HepG2 (cell line): ENCODE measurements around the gene HTR3C. TPM values are rescaled to one million over a fixed set of nuclear protein-coding genes. Genes with fewer than 3 reads are reported as not detected.

Source experiments
- ATF1 ChIP-seq: IDR thresholded peaks from 2 replicates; pipeline ENCODE4 v1.6.1; 2016; ENCODE audit warnings: mild to moderate bottlenecking, control low read depth
- ETS1 ChIP-seq: sonication (generic); formaldehyde crosslinking; IDR thresholded peaks from 2 replicates; pipeline ENCODE4 v1.4.0; 2020; ENCODE audit warnings: missing genetic modification reagents
- MYNN ChIP-seq: sonication (generic); formaldehyde crosslinking; IDR thresholded peaks from 2 replicates; pipeline ENCODE4 v1.4.0; 2020; ENCODE audit warnings: mild to moderate bottlenecking, low read depth, missing genetic modification reagents
- RBFOX2 ChIP-seq: fragments of 200-400 bp; formaldehyde crosslinking; IDR thresholded peaks from 2 replicates; pipeline ENCODE4 v1.6.1; 2017; ENCODE audit warnings: low read depth, mild to moderate bottlenecking, low read length
- REPIN1 ChIP-seq: sonication (generic); formaldehyde crosslinking; IDR thresholded peaks from 2 replicates; pipeline ENCODE4 v1.8.0; 2022; ENCODE audit warnings: missing genetic modification reagents, low read depth, mild to moderate bottlenecking, borderline replicate concordance
- SMARCC2 ChIP-seq: fragments of 450-650 bp; IDR thresholded peaks from 2 replicates; pipeline ENCODE4 v1.6.1; 2017; ENCODE audit warnings: antibody characterized with exemption, mild to moderate bottlenecking
- ZFP36 ChIP-seq: fragments of 150-350 bp; IDR thresholded peaks from 2 replicates; pipeline ENCODE4 v1.6.1; 2018; ENCODE audit warnings: borderline replicate concordance, low read length, low read depth; ENCODE audit not compliant: partially characterized antibody
- ZFYVE20 ChIP-seq: sonication (generic); formaldehyde crosslinking; IDR thresholded peaks from 2 replicates; pipeline ENCODE4 v1.8.0; 2023; ENCODE audit warnings: low read depth, mild to moderate bottlenecking, moderate library complexity, missing genetic modification reagents, borderline replicate concordance
- ZNF17 ChIP-seq: sonication (generic); formaldehyde crosslinking; IDR thresholded peaks from 2 replicates; pipeline ENCODE4 v1.5.0; 2020; ENCODE audit warnings: mild to moderate bottlenecking, missing genetic modification reagents
- ZNF251 ChIP-seq: sonication (generic); formaldehyde crosslinking; IDR thresholded peaks from 2 replicates; pipeline ENCODE4 v1.9.0; 2021; ENCODE audit warnings: mild to moderate bottlenecking, missing genetic modification reagents
- ZNF331 ChIP-seq: sonication (generic); formaldehyde crosslinking; IDR thresholded peaks from 2 replicates; pipeline ENCODE4 v1.4.0; 2020; ENCODE audit warnings: missing genetic modification reagents
- ZNF430 ChIP-seq: sonication (generic); formaldehyde crosslinking; IDR thresholded peaks from 2 replicates; pipeline ENCODE4 v1.9.0; 2021; ENCODE audit warnings: mild to moderate bottlenecking, missing genetic modification reagents
- ZNF597 ChIP-seq: sonication (generic); formaldehyde crosslinking; IDR thresholded peaks from 2 replicates; pipeline ENCODE4 v1.5.0; 2020; ENCODE audit warnings: missing genetic modification reagents
- ZNF737 ChIP-seq: sonication (generic); formaldehyde crosslinking; IDR thresholded peaks from 2 replicates; pipeline ENCODE4 v1.5.0; 2020; ENCODE audit warnings: missing genetic modification reagents, mild to moderate bottlenecking, borderline replicate concordance
- ZNF891 ChIP-seq: sonication (generic); formaldehyde crosslinking; IDR thresholded peaks from 2 replicates; pipeline ENCODE4 v1.5.0; 2020; ENCODE audit warnings: mild to moderate bottlenecking, missing genetic modification reagents
- ZSCAN31 ChIP-seq: sonication (generic); formaldehyde crosslinking; IDR thresholded peaks from 2 replicates; pipeline ENCODE4 v1.5.0; 2020; ENCODE audit warnings: low read depth, mild to moderate bottlenecking, missing genetic modification reagents
- polyA plus RNA-seq, 8 experiments: library from polyadenylated mRNA; depleted of rRNA in 3 of 8; stranded (reverse) in 7 of 8; unstranded in 1 of 8; fragments of >200 nt; fragmentation: Illumina TruSeq in 4 of 8; extraction: Trizol in 4 of 8; gene quantifications; 2 replicates each; pipeline versions ENCODE4 v1.2.1 to v1.2.3, GENCODE V29; 2011 to 2016; ENCODE audit warnings: low read depth in 4 of 8, missing spikeins in 1 of 8, mixed read lengths in 1 of 8; ENCODE audit not compliant: insufficient read depth in 1 of 8
- total RNA-seq, 5 experiments: library from RNA; depleted of rRNA; stranded (reverse); fragments of >200 nt; fragmentation: Illumina TruSeq; extraction: Trizol; gene quantifications; 2 replicates each; pipeline ENCODE4 v1.2.3, GENCODE V29; 2016; ENCODE audit warnings: low read depth in 1 of 5
- TF ChIP-seq, protein P1 (sequence below): sonication (generic); formaldehyde crosslinking; IDR thresholded peaks from 2 replicates; pipeline ENCODE4 v1.5.0; 2020; ENCODE audit warnings: mild to moderate bottlenecking, missing genetic modification reagents, borderline replicate concordance
- TF ChIP-seq, protein P2 (sequence below): sonication (generic); formaldehyde crosslinking; IDR thresholded peaks from 2 replicates; pipeline ENCODE4 v1.5.0; 2020; ENCODE audit warnings: missing genetic modification reagents

HTR3C gene
- total and polyA plus RNA-seq, 2 of the 13 experiments (the other 11 are each of a cell fraction or from before 2014, with no cell fraction given), result not detected

DNA sequence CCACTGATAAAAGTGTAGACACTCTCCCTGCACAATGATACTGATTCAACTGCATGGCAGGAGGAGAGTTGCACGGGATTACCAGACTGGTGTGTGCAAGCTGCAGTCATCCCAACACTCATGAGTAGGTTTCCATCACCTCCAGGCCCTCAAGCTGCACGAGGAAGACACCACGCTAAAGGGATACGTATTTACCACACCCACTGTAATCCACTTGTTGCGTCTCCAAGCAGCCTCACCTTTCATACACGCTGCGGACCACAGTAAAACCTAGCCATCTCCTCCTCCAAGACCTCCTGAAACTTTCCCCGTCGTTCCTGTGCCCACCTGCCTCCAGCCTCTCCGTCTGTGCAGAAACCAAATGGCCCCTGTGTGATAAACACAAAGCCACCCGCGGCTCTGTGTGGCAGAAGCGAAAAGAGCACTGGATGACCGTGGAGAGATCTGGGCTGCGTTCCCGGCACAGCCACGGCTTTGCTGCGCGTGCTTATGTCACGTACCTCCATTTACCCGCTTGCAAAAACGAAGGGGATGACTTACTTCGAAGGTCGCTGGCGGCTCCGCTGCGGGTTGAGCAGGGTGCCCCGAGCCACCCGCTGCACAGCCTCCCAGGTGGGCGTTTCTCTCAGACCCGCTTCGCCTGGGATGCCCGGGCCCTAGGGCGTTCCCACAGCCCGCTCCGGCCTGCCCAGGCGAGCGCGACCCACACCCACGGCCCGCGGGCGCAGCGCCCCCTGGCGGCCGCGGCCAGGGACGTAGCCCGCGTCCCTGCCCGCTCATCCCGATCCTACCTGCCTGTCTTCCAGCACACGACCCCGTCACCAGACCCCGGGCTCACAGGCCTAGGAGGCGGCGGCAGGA is 35.8 kb upstream of the HTR3C start (continued):
- TF ChIP-seq, protein P1, sequence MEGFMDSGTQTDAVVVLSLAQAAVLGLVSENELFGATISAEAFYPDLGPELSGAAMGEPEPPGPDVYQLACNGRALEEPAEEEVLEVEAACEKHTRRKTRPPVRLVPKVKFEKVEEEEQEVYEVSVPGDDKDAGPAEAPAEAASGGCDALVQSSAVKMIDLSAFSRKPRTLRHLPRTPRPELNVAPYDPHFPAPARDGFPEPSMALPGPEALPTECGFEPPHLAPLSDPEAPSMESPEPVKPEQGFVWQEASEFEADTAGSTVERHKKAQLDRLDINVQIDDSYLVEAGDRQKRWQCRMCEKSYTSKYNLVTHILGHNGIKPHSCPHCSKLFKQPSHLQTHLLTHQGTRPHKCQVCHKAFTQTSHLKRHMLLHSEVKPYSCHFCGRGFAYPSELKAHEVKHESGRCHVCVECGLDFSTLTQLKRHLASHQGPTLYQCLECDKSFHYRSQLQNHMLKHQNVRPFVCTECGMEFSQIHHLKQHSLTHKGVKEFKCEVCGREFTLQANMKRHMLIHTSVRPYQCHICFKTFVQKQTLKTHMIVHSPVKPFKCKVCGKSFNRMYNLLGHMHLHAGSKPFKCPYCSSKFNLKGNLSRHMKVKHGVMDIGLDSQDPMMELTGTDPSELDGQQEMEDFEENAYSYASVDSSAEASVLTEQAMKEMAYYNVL (CRISPR knock-in tag), result no peak
- TF ChIP-seq ZNF251 (CRISPR knock-in tag) (no peak), ZNF891 (CRISPR knock-in tag) (no peak), ZNF430 (CRISPR knock-in tag) (0 out of 2 replicates have a peak, but pooled peaks have one; percentile 2), ZSCAN31 (CRISPR knock-in tag) (no peak; the same call in 1 of the 2 replicates), ZNF17 (CRISPR knock-in tag) (no peak), ETS1 (CRISPR knock-in tag) (no peak), REPIN1 (CRISPR knock-in tag) (no peak; the same call in 1 of the 2 replicates), ZNF737 (CRISPR knock-in tag) (0 out of 2 replicates have a peak, but pooled peaks have one; percentile 6), ATF1 (CRISPR knock-in tag) (no peak), ZNF597 (0 out of 2 replicates have a peak, but pooled peaks have one; percentile 48), MYNN (CRISPR knock-in tag) (0 out of 2 replicates have a peak, but pooled peaks have one; percentile 19), SMARCC2 (no peak), ZFYVE20 (no peak), ZNF331 (CRISPR knock-in tag) (no peak), ZFP36 (no peak), RBFOX2 (no peak)
- TF ChIP-seq, protein P2, sequence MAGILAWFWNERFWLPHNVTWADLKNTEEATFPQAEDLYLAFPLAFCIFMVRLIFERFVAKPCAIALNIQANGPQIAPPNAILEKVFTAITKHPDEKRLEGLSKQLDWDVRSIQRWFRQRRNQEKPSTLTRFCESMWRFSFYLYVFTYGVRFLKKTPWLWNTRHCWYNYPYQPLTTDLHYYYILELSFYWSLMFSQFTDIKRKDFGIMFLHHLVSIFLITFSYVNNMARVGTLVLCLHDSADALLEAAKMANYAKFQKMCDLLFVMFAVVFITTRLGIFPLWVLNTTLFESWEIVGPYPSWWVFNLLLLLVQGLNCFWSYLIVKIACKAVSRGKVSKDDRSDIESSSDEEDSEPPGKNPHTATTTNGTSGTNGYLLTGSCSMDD (CRISPR knock-in tag), result no peak
